Keratinocyte (primary cell): ENCODE measurements around the gene TMEM30A. TPM values are rescaled to one million over a fixed set of nuclear protein-coding genes. Genes with fewer than 3 reads are reported as not detected.

Source experiments
- DNase-seq: peaks from one replicate; pipeline ENCODE4 v3.0.0-alpha.2; 2011; ENCODE audit warnings: low read depth, missing footprints, low spot score
- FAIRE-seq: peaks from 2 replicates; lab custom pipeline; 2011; peaks lifted over from hg19 to GRCh38; lab: Jason Lieb, UNC
- H2AFZ ChIP-seq: 2 replicates; pipeline ENCODE4 v1.6.0; 2012; ENCODE audit warnings: low read length, control low read depth, inconsistent platforms; ENCODE audit not compliant: control insufficient read depth
- H3K27ac ChIP-seq: 2 replicates; pipeline ENCODE4 v1.5.1; 2011; ENCODE audit warnings: low read length; ENCODE audit not compliant: control insufficient read depth, insufficient read depth
- H3K27me3 ChIP-seq: 3 replicates; pipeline ENCODE4 v1.6.0; 2011; ENCODE audit warnings: low read length; ENCODE audit not compliant: control insufficient read depth, insufficient read depth; ENCODE audit errors: extremely low read depth
- H3K36me3 ChIP-seq, 2 experiments: 2 replicates in 1 of 2; 3 replicates in 1 of 2; pipeline ENCODE4 v1.5.1; 2011; ENCODE audit warnings: low read length in 2 of 2, mild to moderate bottlenecking in 1 of 2; ENCODE audit not compliant: control insufficient read depth in 2 of 2, insufficient read depth in 2 of 2; ENCODE audit errors: extremely low read depth in 1 of 2
- H3K4me1 ChIP-seq: 3 replicates; pipeline ENCODE4 v1.5.1; 2011; ENCODE audit warnings: low read length; ENCODE audit not compliant: control insufficient read depth, insufficient read depth; ENCODE audit errors: extremely low read depth
- H3K4me2 ChIP-seq: 3 replicates; pipeline ENCODE4 v1.6.0; 2011; ENCODE audit warnings: low read depth, low read length; ENCODE audit not compliant: control insufficient read depth, insufficient read depth; ENCODE audit errors: extremely low read depth
- H3K4me3 ChIP-seq, 3 experiments: fragments of 200-600 bp in 1 of 3; sonication (generic) in 1 of 3; 2 replicates in 2 of 3; 3 replicates in 1 of 3; pipeline ENCODE4 v1.5.1; 2011 to 2016; ENCODE audit warnings: low read length in 3 of 3, mild to moderate bottlenecking in 3 of 3, control low read depth in 2 of 3, inconsistent platforms in 1 of 3, low read depth in 1 of 3, mixed read lengths in 1 of 3, mixed run types in 1 of 3, moderate library complexity in 1 of 3; ENCODE audit not compliant: control insufficient read depth in 2 of 3, insufficient read depth in 2 of 3; ENCODE audit errors: extremely low read depth in 1 of 3
- H3K79me2 ChIP-seq: 2 replicates; pipeline ENCODE4 v1.6.0; 2012; ENCODE audit warnings: low read length; ENCODE audit not compliant: control insufficient read depth, insufficient read depth
- H3K9ac ChIP-seq: 3 replicates; pipeline ENCODE4 v1.6.0; 2011; ENCODE audit warnings: low read length; ENCODE audit not compliant: control insufficient read depth, insufficient read depth; ENCODE audit errors: extremely low read depth
- H3K9me1 ChIP-seq: 3 replicates; pipeline ENCODE4 v1.6.0; 2011; ENCODE audit warnings: low read length; ENCODE audit not compliant: control insufficient read depth, insufficient read depth; ENCODE audit errors: extremely low read depth
- H3K9me3 ChIP-seq: 2 replicates; pipeline ENCODE4 v1.5.1; 2012; ENCODE audit warnings: low read depth, low read length; ENCODE audit not compliant: control insufficient read depth
- H4K20me1 ChIP-seq: 3 replicates; pipeline ENCODE4 v1.6.0; 2011; ENCODE audit warnings: low read length; ENCODE audit not compliant: control insufficient read depth, insufficient read depth; ENCODE audit errors: extremely low read depth
- CTCF ChIP-seq, 3 experiments: IDR thresholded peaks in 1 of 3; conservative IDR thresholded peaks in 1 of 3; optimal IDR thresholded peaks in 1 of 3; 2 replicates in 2 of 3; 3 replicates in 1 of 3; pipeline versions ENCODE3 to v1.5.1; 2011; ENCODE audit warnings: low read length in 3 of 3, mild to moderate bottlenecking in 3 of 3, moderate library complexity in 2 of 3, control low read depth in 1 of 3, inconsistent platforms in 1 of 3; ENCODE audit not compliant: insufficient read depth in 2 of 3; ENCODE audit errors: extremely low read depth in 1 of 3
- EZH2 ChIP-seq: IDR thresholded peaks from one replicate; pipeline ENCODE4 v1.6.1; 2012; ENCODE audit warnings: inconsistent platforms, mild to moderate bottlenecking, low read length, moderate library complexity
- dilution Hi-C: fragments of 300-500 bp; cut with MboI; formaldehyde crosslinking; loops from one replicate; pipeline ENCODE4 v1.7.0; 2020; ENCODE audit warnings: low sequenced_read_pairs; ENCODE audit not compliant: extremely low pct_ligation_motif_present
- polyA plus RNA-seq, 5 experiments: library from polyadenylated mRNA; depleted of rRNA in 3 of 5; stranded (reverse) in 3 of 5; stranded (forward) in 1 of 5; unstranded in 1 of 5; fragments of >200 nt; gene quantifications; 1 replicate in 1 of 5; 2 replicates in 3 of 5; 3 replicates in 1 of 5; pipeline versions ENCODE4 v1.2.1 to v1.2.3, GENCODE V29; 2011 to 2012; ENCODE audit warnings: missing spikeins in 2 of 5, low read depth in 1 of 5, low replicate concordance in 1 of 5

The TMEM30A gene
- polyA plus RNA-seq, 1 donor (not counting 4 experiments of a cell fraction or from before 2014, with no cell fraction given) = 50.2 TPM

DNA sequence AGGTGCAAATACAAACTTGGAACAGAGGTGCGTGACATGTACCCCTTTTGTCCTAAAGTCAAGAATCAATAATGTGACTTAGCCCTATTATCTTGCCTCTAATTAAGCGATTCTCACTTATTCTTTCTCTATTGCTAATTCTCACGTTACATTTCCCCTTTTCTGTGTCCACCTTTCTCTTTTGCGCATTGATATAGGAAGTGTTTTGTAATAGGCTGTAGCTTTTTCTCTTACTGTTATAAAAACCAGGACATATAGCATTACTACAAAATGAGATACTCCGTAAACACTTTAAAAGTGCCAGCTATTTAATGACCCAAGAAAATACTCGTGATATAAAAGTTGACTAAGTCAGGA is 669 bp upstream of the TMEM30A start:
- no peak for FAIRE-seq

GRCh38 chr6:75283907-75284631 is 523 bp downstream of the TMEM30A start:
- Histone ChIP-seq H3K4me3 (peak overlapping the region; percentile 85 to 98 (median 97)), H3K9me3 (no peaks in the 10 kb centered on the region), H3K9me1 (no peaks in the 10 kb centered on the region), H3K4me2 (peak overlapping the region; percentile 78), H3K27ac (peak overlapping the region; percentile 83), H2AFZ (peak overlapping the region; percentile 92), H3K9ac (peak overlapping the region; percentile 92), H3K79me2 (peaks cover 54% of the 10 kb centered on the region), H3K27me3 (no peaks in the 10 kb centered on the region), H3K4me1 (peaks cover 29% of the 10 kb centered on the region), H4K20me1 (no peaks in the 10 kb centered on the region), H3K36me3 (no peaks in the 10 kb centered on the region)
- FAIRE-seq = no peak
- DNase-seq = no peak
- TF ChIP-seq EZH2 (no peak), CTCF (optimal IDR thresholded peaks at IDR 0.05 in 1 of 3, IDR thresholded peaks at IDR 0.05 in 1 of 3, conservative IDR thresholded peaks at IDR 0.05 in 1 of 3; ENCODE audit: extremely low read depth in 1 of 3, insufficient read depth in 2 of 3, low read length in 3 of 3) (no peak)
- dilution Hi-C loops = no loop called here

More for the DNA sequence above, 669 bp upstream of the TMEM30A start:
- Histone ChIP-seq H3K36me3 (no peaks in the 10 kb centered on the region), H3K9me3 (no peaks in the 10 kb centered on the region), H3K4me3 (peak overlapping the region; percentile 82 to 98 (median 85)), H2AFZ (peak overlapping the region; percentile 93), H3K4me1 (peaks cover 22% of the 10 kb centered on the region), H3K79me2 (peaks cover 42% of the 10 kb centered on the region), H3K4me2 (peak overlapping the region; percentile 78), H4K20me1 (no peaks in the 10 kb centered on the region), H3K27ac (peak overlapping the region; percentile 82), H3K9ac (peak overlapping the region; percentile 92), H3K27me3 (no peaks in the 10 kb centered on the region), H3K9me1 (no peaks in the 10 kb centered on the region)
- TF ChIP-seq EZH2 (no peak), CTCF (optimal IDR thresholded peaks at IDR 0.05 in 1 of 3, IDR thresholded peaks at IDR 0.05 in 1 of 3, conservative IDR thresholded peaks at IDR 0.05 in 1 of 3; ENCODE audit: extremely low read depth in 1 of 3, insufficient read depth in 2 of 3, low read length in 3 of 3) (no peak)
- dilution Hi-C loops = no loop called here
- no peak for DNase-seq
